ENCODE results near the gene TMEM59L.
"Not testable (repeated sequence)": the region's sequence is repeated elsewhere in the genome, so short reads cannot be mapped to it uniquely, and the experiment has no call there.

TMEM59L gene

DNA sequence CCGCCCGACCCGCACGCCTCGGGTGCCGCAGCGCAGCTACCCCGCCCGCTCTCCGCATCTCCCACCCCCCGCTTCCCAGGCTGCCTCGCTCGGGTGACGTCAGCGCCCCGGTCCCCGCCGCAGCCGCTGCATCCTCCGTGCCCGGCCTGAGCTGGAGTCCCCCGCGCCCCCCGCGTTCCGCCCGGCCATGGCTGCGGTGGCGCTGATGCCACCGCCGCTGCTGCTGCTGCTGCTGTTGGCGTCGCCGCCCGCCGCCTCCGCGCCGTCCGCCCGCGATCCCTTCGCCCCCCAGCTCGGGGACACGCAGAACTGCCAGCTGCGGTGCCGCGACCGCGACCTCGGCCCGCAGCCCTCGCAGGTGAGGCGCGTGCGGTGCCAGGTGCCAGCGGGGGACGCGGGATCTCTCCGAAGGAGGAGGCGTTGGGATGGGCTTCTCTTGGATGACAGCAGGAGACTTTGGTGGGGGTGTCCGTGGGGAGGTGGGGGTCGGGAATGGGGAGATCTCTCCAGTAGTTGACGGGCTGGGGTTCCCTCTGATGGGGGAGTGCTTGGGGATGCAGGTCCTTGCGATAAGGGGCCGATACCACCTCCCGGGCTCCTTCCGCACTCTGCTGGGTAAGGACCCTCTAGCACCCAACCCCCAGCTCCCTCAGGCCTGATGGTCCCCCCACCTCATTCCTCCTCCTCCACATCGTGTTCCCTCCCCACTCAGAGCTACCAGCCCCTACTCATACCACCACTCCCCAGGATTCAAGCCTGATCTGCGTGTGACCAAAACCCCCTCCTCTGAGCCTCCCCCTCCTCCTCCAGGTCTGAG is at the start of gene TMEM59L:
Gene TMEM59L (plus strand): TSS at position 99 of the 817 bp plus-strand sequence. CDS start 89 bp downstream, at position 188.
- DNase-seq (ENCODE audit: low read depth, low spot score), result no peak

DNA sequence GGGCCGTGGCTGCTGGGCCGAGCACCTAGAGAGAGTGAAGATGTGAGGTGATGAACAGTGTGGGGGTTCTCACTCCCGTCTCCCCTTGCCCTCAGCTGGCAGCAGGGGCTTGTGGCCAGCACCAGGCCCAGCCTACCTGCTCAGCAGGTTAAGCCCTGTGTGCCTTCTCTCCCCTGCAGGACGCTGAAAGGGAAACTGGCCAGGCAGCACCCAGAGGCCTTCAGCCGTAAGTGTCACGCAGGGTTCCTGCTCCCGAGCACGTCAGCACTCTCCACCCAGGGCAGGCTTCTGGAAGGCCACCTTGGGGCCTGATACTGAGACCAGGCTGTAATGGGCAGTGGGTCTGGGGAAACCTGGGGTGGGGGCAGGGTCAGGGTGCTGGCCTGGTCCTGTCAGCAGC is 45.7 kb upstream of the TMEM59L start:
- no peak for DNase-seq (ENCODE audit: low read depth, low spot score)

- DNase-seq (ENCODE audit: low read depth, low spot score), result no peak
Observed at GRCh38 chr19:18568367-18568766, 44.3 kb upstream of the TMEM59L start.

DNA sequence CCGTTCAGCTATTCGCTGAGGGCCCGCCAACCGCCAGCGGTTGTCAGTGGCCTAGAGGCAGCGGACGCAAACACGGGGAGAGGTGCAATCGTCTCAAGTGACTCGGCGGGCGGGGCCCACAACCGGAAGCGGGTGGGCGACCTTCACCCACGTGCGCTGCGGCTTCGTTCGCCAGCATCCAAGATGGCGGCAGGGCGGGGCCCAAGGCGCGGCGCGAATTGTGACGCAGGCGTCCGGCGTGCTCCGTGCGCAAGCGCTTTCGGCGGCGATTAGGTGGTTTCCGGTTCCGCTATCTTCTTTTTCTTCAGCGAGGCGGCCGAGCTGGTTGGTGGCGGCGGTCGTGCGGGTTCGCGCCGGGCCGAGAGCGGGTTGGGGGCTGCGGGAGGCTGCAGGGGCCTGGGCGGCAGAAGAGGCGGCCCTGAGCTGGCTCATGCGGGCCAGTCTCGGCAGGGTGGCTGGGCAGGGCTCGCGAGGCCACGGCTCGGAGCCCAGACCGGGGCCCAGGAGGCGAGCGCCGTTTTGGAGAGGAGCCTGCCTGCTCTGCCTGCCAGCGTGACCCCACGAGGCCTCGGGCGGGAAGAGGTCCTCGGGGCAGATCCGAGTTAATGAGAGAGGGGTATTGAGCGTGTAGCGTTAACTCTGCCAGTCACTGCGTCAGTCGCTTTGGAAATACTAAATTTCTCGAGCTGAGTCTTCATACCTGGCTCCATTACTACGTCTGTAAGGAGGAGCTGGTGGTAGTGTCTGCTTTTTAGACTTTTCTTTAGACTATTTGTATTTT is 40.9 kb upstream of the TMEM59L start, which contains the start of gene UBA52:
Gene UBA52 (plus strand): TSS at position 294 of the 781 bp plus-strand sequence. CDS start 1,444 bp downstream, outside the sequence.
- DNase-seq (ENCODE audit: low read depth, low spot score), result peak; percentile 93

GRCh38 chr19:18574691-18575291 is 37.9 kb upstream of the TMEM59L start:
- no peak for DNase-seq (ENCODE audit: low read depth, low spot score)

GRCh38 chr19:18576383-18576782 is 36.3 kb upstream of the TMEM59L start:
- DNase-seq (ENCODE audit: low read depth, low spot score), result no peak

GRCh38 chr19:18577365-18577914 is 35.2 kb upstream of the TMEM59L start:
- no peak for DNase-seq (ENCODE audit: low read depth, low spot score)

DNA sequence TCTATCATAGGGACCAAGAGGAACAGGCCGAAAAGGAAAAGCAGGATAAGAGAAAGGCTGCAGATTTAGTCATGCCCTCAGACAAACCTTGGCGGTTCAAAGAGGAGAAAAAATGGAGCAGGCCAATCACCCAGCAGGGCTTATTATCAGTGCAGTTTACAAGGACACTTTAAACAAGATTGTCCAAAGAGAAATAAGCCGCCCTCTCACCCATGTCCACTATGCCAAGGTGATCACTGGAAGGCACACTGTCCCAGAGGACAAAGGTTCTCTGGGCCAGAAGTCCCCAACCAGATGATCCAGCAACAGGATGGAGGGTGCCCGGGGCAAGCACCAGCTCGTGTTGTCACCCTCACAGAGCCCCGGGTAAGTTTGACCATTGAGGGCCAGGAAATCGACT is 32.4 kb upstream of the TMEM59L start:
- DNase-seq (ENCODE audit: low read depth, low spot score), result no peak

DNA sequence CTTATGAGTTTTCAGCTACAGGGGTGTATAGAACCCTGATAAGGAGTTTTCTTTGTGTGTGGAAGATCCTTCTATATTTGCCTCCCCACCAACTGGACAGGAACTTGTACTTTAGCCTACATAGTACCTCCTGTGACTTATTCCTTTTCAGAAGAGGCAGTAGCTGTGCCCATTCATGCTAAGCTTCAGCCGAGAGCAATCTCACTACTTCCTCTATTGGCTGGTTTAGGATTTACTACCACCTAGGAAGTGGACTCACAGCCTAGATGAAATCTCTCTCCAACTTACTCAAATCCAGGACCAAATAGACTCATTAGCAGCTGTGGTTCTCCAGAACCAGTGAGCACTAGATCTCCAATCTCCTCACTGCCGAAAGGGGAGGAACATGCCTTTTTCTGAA is 26.4 kb upstream of the TMEM59L start:
- DNase-seq (ENCODE audit: low read depth, low spot score), result no peak

GRCh38 chr19:18587561-18587960 is 25.1 kb upstream of the TMEM59L start:
- DNase-seq (ENCODE audit: low read depth, low spot score), result no peak

GRCh38 chr19:18587962-18588610 is 24.6 kb upstream of the TMEM59L start:
- no peak for DNase-seq (ENCODE audit: low read depth, low spot score)

DNA sequence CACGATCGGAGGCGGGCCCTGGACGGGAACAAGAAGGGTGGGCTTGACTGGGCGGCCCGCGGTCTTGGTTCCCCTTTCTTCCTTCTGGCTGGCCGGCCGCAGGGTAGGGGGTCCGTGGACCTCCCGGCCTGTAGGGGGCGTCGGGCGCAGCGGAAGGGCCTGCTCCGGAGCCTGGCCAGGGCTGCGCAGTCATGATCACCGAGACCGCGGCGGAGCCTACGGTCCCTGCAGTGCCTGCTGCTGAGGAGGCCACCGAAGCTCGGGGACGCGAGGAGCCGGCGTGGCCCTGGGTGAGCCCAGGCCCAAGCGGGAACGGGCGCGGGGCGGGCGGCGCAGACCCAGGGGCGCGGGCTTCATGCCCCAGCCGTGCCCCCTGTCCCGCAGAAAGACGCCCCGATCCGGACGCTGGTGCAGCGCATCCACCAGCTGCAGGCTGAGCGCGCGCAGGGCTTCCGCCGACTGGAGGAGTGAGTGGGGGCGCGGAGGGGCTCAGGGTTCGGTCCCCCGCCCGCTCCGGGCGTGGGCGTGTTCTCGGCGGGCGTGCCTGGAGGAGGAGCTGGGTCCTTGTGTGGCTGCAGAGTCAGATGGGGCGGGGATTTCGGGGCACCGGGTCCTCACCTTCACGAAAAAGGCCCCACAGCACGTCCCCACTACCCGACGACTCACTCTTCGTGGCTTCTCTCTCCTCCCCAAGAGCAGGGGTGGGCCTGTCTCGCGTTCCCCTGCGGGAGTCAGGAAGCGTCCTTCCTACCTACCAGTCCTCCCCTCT is 23.9 kb upstream of the TMEM59L start, which contains the start of gene REX1BD:
Gene REX1BD (plus strand): TSS at position 188 of the 769 bp plus-strand sequence. CDS start 4 bp downstream, at position 192.
- DNase-seq (ENCODE audit: low read depth, low spot score), result no peak

GRCh38 chr19:18589380-18590272 is 23.0 kb upstream of the TMEM59L start:
- no peak for DNase-seq (ENCODE audit: low read depth, low spot score)

GRCh38 chr19:18590273-18591272 is 22.1 kb upstream of the TMEM59L start:
- DNase-seq (ENCODE audit: low read depth, low spot score), result no peak

DNA sequence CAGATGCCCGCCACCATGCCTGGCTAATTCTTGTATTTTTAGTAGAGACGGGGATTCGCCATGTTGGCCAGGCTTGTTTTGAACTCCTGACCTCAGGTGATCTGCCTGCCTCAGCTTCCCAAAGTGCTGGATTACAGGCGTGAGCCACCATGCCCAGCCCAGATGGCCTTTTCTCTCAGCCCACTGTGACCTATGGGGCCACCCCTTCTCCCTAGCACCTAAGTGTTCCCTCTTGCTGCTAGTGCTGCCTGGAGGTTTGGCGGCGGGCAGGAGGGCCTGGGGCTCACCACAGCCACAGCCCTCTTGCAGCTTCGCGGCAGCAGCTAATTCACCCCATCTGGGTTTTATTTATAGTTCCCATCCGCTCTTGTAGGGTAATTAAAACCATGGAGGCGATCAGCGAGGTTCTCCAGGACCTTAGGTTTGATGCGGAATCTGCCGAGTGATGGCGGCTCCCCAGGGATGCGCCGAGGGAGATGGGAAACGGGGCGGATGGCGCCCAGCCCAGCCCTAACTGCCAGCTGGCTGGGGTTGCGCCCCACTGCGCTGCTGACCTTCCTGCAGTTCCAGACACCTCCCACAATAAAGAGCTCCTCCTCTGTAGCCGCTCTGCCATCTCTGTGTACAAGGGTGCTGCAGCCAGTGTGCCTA is 20.8 kb upstream of the TMEM59L start:
- DNase-seq (ENCODE audit: low read depth, low spot score), result peak; percentile 54

DNA sequence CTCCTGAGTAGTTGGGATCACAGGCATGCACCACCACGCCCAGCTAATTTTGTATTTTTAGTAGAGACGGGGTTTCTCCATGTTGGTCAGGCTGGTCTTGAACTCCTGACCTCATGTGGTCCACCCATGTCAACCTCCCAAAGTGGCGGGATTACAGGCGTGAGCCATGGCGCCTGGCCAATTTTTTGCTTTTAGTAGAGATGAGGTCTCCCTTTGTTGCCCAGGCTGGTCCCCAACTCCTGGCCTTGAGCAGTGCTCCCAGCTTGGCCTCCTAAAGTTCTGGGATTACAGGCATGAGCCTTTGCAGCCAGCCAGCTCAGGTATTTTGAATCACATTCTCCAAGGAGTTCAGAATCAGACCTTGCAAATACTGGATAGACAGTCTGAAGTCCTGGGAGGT is 19.9 kb upstream of the TMEM59L start:
- DNase-seq (ENCODE audit: low read depth, low spot score), result not testable (repeated sequence)

DNA sequence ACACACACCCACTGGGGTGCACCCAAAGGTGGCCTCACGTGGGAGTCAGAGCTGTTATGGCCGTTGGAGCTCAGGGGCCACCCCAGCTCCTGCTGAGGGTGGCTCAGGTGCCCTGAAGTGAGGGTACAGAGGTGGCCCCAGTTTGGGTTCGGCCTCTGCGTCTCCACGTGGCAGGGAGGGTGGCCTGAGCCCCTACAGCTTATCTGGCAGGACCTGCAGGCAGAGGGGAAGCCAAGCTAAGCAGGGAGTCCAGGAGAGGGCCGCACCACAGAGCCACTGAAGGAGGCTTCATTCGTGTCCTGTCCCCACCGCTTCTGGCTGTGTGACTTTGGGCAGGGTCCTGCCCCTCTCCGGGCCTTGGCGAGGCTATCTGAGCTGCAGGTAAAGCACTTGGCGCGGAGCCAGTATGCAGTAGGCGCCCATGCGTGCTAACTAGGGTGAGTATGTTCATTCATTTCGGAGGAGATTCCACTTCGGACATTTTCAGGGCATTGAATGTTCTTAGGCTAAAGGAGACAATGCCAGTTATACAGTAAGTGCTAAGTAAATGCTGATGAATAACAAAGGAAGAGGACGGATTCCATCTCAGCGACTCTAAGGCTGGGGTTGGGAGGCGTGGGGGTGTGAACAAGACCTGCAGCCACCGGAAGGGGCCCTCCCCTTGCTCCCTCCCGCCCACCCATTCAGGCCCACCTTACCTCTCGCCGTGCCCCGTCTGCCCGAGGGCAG is 19.1 kb upstream of the TMEM59L start:
- no peak for DNase-seq (ENCODE audit: low read depth, low spot score)
